ENCODE data around the gene CDK19. TPM values are rescaled to one million over a fixed set of nuclear protein-coding genes. Genes with fewer than 3 reads are reported as not detected.
"Not testable (repeated sequence)": the region's sequence is repeated elsewhere in the genome, so short reads cannot be mapped to it uniquely, and the experiment has no call there.

The CDK19 gene
- total RNA-seq, 1 experiment from 2014 or later, result 7.0 TPM

DNA sequence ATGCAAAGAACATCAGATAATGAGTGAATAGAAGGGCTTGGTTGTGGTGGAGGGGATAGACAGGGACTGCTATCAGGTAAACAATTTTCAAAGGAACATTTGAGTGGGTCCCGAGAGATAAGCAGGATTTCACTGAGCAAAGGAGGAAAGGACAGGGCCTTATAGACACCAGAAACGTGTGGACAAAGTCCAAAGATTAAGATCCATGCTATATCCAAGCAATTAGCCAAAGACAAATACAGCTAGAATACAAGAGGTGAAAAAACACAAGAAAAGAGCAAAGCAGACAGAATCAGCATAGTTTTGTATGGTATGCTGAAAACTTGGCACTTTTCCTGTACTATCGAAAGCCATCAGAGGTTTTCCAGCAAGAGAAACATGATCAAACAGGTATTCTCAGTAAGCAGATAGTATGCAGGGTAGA, 59.8 kb downstream of the CDK19 start:
- H3K9me3 Mint-ChIP-seq, result no peaks in the 10 kb centered on the region
- Histone ChIP-seq H3K4me1 (ENCODE audit: insufficient read depth, low read length) (no peaks in the 10 kb centered on the region), H4K8ac (replicated peaks; ENCODE audit: insufficient read length, low read depth, low read length) (no peak overlapping the region), H4K20me1 (ENCODE audit: control insufficient read depth, insufficient read depth, insufficient read length) (no peaks in the 10 kb centered on the region), H2BK5ac (ENCODE audit: insufficient read length, low read length) (no peak overlapping the region), H3K14ac (ENCODE audit: insufficient read depth, low read length) (no peak overlapping the region), H3K79me2 (ENCODE audit: insufficient read depth, low read length) (no peaks in the 10 kb centered on the region), H2BK12ac (ENCODE audit: insufficient read length, low read depth, low read length) (no peak overlapping the region), H3K79me1 (ENCODE audit: insufficient read depth, low read depth, low read length, poor library complexity, severe bottlenecking) (no peaks in the 10 kb centered on the region), H3K9me3 (ENCODE audit: control insufficient read depth, low read depth, low read length) (no peaks in the 10 kb centered on the region), H4K5ac (ENCODE audit: insufficient read length, low read depth, low read length) (no peak overlapping the region), H2AK5ac (ENCODE audit: insufficient read length, low read length) (no peak overlapping the region), H3T11ph (ENCODE audit: low read length) (no peak overlapping the region), H3K27me3 (ENCODE audit: insufficient read depth, low read length) (no peaks in the 10 kb centered on the region), H2BK15ac (ENCODE audit: low read depth, low read length) (no peak overlapping the region), H2AFZ (ENCODE audit: low read length) (no peak overlapping the region), H3K23me2 (ENCODE audit: insufficient read length, low read depth, low read length, poor library complexity, severe bottlenecking) (no peaks in the 10 kb centered on the region), H3K9ac (ENCODE audit: extremely low read depth, insufficient read length, low read length) (no peak overlapping the region), H3K4ac (ENCODE audit: low read depth, low read length) (no peak overlapping the region), H3K18ac (ENCODE audit: insufficient read length, low read depth, low read length) (no peak overlapping the region), H4K91ac (ENCODE audit: insufficient read length, low read depth, low read length) (no peak overlapping the region), H3K4me2 (ENCODE audit: insufficient read depth, insufficient read length, low read length) (no peak overlapping the region), H3K27ac (ENCODE audit: insufficient read length, low read depth, low read length) (no peak overlapping the region), H3K56ac (ENCODE audit: insufficient read length, low read depth, low read length) (no peak overlapping the region), H2BK120ac (ENCODE audit: low read depth, low read length, poor library complexity, severe bottlenecking) (no peak overlapping the region), H2BK20ac (ENCODE audit: low read depth, low read length, poor library complexity, severe bottlenecking) (no peak overlapping the region), H3K23ac (ENCODE audit: insufficient read length, low read depth, low read length) (no peak overlapping the region)
- no peak overlapping the region for H3K27ac Mint-ChIP-seq
- TF ChIP-seq, protein P1, sequence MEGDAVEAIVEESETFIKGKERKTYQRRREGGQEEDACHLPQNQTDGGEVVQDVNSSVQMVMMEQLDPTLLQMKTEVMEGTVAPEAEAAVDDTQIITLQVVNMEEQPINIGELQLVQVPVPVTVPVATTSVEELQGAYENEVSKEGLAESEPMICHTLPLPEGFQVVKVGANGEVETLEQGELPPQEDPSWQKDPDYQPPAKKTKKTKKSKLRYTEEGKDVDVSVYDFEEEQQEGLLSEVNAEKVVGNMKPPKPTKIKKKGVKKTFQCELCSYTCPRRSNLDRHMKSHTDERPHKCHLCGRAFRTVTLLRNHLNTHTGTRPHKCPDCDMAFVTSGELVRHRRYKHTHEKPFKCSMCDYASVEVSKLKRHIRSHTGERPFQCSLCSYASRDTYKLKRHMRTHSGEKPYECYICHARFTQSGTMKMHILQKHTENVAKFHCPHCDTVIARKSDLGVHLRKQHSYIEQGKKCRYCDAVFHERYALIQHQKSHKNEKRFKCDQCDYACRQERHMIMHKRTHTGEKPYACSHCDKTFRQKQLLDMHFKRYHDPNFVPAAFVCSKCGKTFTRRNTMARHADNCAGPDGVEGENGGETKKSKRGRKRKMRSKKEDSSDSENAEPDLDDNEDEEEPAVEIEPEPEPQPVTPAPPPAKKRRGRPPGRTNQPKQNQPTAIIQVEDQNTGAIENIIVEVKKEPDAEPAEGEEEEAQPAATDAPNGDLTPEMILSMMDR (conservative IDR thresholded peaks at IDR 0.05), result no peak
- no peaks in the 10 kb centered on the region; a peak in 1 of 7 replicates for H3K36me3 Mint-ChIP-seq (ENCODE audit: insufficient read depth in 1 of 3, low read depth in 3 of 3)
- no peak for DNase-seq
- no peaks in the 10 kb centered on the region for H3K4me1 Mint-ChIP-seq
- WGBS (ENCODE audit: extremely low coverage, insufficient read length, low lambda C conversion rate), result no CpG with 5 or more reads among the region's 3 CpGs
- H3K4me3 Mint-ChIP-seq, result no peak overlapping the region
- H3K27me3 Mint-ChIP-seq (ENCODE audit: low read depth), result no peaks in the 10 kb centered on the region

DNA sequence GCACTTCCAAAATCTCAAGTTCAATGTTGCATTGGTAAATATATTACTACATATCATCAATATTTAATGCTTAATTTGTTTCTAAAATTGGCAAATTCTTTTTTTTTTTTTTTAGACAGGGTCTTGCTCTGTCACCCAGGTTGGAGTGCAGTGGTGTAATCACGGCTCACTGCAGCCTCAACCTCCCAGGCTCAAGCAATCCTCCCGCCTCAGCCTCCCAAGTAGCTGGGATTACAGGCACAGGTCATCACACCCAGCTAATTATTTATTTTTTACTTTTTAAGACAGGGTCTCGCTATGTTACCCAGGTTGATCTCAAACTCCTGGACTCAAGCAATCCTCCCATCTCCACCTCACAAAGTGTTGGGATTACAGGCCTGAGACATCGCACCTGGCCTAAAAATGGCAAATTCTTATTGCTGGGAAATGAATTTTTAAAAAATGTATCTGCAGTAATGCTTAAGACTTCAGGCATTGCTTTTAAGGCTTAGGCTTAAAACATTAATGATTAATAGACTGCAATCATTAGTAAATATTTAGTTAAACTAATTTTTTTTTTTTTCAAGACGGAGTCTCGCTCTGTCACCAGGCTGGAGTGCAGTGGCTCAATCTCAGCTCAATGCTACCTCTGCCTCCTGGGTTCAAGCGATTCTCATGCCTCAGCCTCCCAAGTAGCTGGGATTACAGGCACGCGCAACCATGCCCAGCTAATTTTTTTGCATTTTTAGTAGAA, 61.2 kb downstream of the CDK19 start:
- not testable (repeated sequence) for H3K4me1 ChIP-seq (ENCODE audit: insufficient read depth, low read length); H3K4me1 Mint-ChIP-seq; H3T11ph ChIP-seq (ENCODE audit: low read length); H3K9me3 ChIP-seq (ENCODE audit: control insufficient read depth, low read depth, low read length); H3K23me2 ChIP-seq (ENCODE audit: insufficient read length, low read depth, low read length, poor library complexity, severe bottlenecking); H2BK5ac ChIP-seq (ENCODE audit: insufficient read length, low read length); H3K18ac ChIP-seq (ENCODE audit: insufficient read length, low read depth, low read length); H3K27me3 Mint-ChIP-seq (ENCODE audit: low read depth); H4K20me1 ChIP-seq (ENCODE audit: control insufficient read depth, insufficient read depth, insufficient read length); DNase-seq; H3K79me1 ChIP-seq (ENCODE audit: insufficient read depth, low read depth, low read length, poor library complexity, severe bottlenecking); H3K4me3 Mint-ChIP-seq; H4K5ac ChIP-seq (ENCODE audit: insufficient read length, low read depth, low read length); H3K56ac ChIP-seq (ENCODE audit: insufficient read length, low read depth, low read length); H3K27ac Mint-ChIP-seq; H2BK15ac ChIP-seq (ENCODE audit: low read depth, low read length); H3K36me3 Mint-ChIP-seq (ENCODE audit: insufficient read depth in 1 of 3, low read depth in 3 of 3); H4K8ac ChIP-seq (replicated peaks; ENCODE audit: insufficient read length, low read depth, low read length); H2AK5ac ChIP-seq (ENCODE audit: insufficient read length, low read length); H3K27me3 ChIP-seq (ENCODE audit: insufficient read depth, low read length); H3K9me3 Mint-ChIP-seq; H3K4ac ChIP-seq (ENCODE audit: low read depth, low read length); H2BK20ac ChIP-seq (ENCODE audit: low read depth, low read length, poor library complexity, severe bottlenecking); H2AFZ ChIP-seq (ENCODE audit: low read length); H3K79me2 ChIP-seq (ENCODE audit: insufficient read depth, low read length); H3K27ac ChIP-seq (ENCODE audit: insufficient read length, low read depth, low read length); H3K14ac ChIP-seq (ENCODE audit: insufficient read depth, low read length); H3K9ac ChIP-seq (ENCODE audit: extremely low read depth, insufficient read length, low read length); H4K91ac ChIP-seq (ENCODE audit: insufficient read length, low read depth, low read length); H3K23ac ChIP-seq (ENCODE audit: insufficient read length, low read depth, low read length); H3K4me2 ChIP-seq (ENCODE audit: insufficient read depth, insufficient read length, low read length); H2BK120ac ChIP-seq (ENCODE audit: low read depth, low read length, poor library complexity, severe bottlenecking); H2BK12ac ChIP-seq (ENCODE audit: insufficient read length, low read depth, low read length)
- WGBS (ENCODE audit: extremely low coverage, insufficient read length, low lambda C conversion rate), result no CpG with 5 or more reads among the region's 9 CpGs

All from H9 (cell line).